Ovary (tissue), 3 donors: Measurements from ENCODE around the gene HNF1A.

Experiments
- EP300 ChIP-seq: sonication (generic); formaldehyde crosslinking; IDR thresholded peaks from one replicate; pipeline ENCODE4 v1.6.1; 2017; ENCODE audit warnings: antibody characterized with exemption
- POLR2A ChIP-seq: fragments of 450-650 bp; IDR thresholded peaks from one replicate; pipeline ENCODE4 v1.6.1; 2017; ENCODE audit warnings: antibody characterized with exemption, mild to moderate bottlenecking, moderate library complexity
- TF ChIP-seq, protein P1 (sequence below), 3 donors: fragments of 450-650 bp in 2 of 3; fragments of 200-600 bp in 1 of 3; IDR thresholded peaks; one replicate each; pipeline versions ENCODE4 v1.5.1 to v1.8.0; 2016 to 2022; ENCODE audit warnings: antibody characterized with exemption in 3 of 3, mild to moderate bottlenecking in 1 of 3
- donor health status: DM: no; HTN: no; CAD: no.

DNA sequence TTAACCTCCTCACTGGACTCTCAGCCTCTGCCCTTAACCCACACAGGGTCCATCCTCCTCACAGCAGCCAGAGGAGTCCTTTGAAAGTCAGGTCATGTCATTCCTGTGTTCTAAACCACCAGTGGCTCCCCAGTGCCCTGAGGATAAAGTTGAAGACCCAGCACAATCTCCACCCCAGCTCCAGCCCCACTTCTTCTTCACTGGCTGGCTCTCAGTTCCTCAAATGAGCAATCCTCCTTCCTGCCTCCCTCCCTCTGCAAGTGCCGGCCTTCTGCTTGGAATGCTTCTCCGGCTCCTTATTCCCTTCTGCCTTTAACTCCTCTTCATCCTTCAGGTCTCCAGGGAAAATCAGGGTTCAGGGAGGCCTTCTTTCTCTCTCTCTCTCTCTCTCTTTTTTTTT is 42.1 kb upstream of the HNF1A start:
- TF ChIP-seq, protein P1, sequence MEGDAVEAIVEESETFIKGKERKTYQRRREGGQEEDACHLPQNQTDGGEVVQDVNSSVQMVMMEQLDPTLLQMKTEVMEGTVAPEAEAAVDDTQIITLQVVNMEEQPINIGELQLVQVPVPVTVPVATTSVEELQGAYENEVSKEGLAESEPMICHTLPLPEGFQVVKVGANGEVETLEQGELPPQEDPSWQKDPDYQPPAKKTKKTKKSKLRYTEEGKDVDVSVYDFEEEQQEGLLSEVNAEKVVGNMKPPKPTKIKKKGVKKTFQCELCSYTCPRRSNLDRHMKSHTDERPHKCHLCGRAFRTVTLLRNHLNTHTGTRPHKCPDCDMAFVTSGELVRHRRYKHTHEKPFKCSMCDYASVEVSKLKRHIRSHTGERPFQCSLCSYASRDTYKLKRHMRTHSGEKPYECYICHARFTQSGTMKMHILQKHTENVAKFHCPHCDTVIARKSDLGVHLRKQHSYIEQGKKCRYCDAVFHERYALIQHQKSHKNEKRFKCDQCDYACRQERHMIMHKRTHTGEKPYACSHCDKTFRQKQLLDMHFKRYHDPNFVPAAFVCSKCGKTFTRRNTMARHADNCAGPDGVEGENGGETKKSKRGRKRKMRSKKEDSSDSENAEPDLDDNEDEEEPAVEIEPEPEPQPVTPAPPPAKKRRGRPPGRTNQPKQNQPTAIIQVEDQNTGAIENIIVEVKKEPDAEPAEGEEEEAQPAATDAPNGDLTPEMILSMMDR (IDR thresholded peaks at IDR 0.05), result no peak
- TF ChIP-seq POLR2A (no peak), EP300 (no peak)
